HG03159 (cell line): ENCODE data around the gene CELSR3.

Source experiments
- ATAC-seq: cut with Tn5 transposase; IDR thresholded peaks from one replicate; pipeline ENCODE4 v1.9.1; 2021; ENCODE audit warnings: mild to moderate bottlenecking, moderate library complexity; ENCODE audit not compliant: unreplicated experiment

Gene CELSR3

GRCh38 chr3:48662753-48663488, at the start of gene CELSR3:
CELSR3 (minus strand) TSS chr3:48662886; CDS start chr3:48662634, 252 bp downstream.
- ATAC-seq: no peak

GRCh38 chr3:48711727-48712126, 49.0 kb upstream of the CELSR3 start:
- ATAC-seq: no peak

GRCh38 chr3:48709051-48709461, 46.4 kb upstream of the CELSR3 start:
- ATAC-seq: no peak

- ATAC-seq: no peak
These were observed 45.8 kb upstream of the CELSR3 start for GRCh38 chr3:48708481-48708889.

GRCh38 chr3:48707157-48707556, 44.5 kb upstream of the CELSR3 start:
- no peak for ATAC-seq

GRCh38 chr3:48702320-48702920, 39.7 kb upstream of the CELSR3 start:
- ATAC-seq: no peak

- ATAC-seq: no peak
These were observed 38.2 kb upstream of the CELSR3 start for GRCh38 chr3:48700731-48701405.

GRCh38 chr3:48698891-48699290, 36.2 kb upstream of the CELSR3 start:
- ATAC-seq: no peak

GRCh38 chr3:48697952-48698351, 35.3 kb upstream of the CELSR3 start:
- ATAC-seq: no peak

GRCh38 chr3:48696601-48697000, 33.9 kb upstream of the CELSR3 start:
- ATAC-seq: no peak

GRCh38 chr3:48696156-48696555, 33.5 kb upstream of the CELSR3 start:
- no peak for ATAC-seq

- no peak for ATAC-seq
These were observed 32.7 kb upstream of the CELSR3 start for GRCh38 chr3:48695393-48695753.

GRCh38 chr3:48694610-48695392, 32.1 kb upstream of the CELSR3 start:
- no peak for ATAC-seq

GRCh38 chr3:48693826-48694225, 31.1 kb upstream of the CELSR3 start:
- no peak for ATAC-seq

GRCh38 chr3:48692551-48692950, 29.9 kb upstream of the CELSR3 start:
- ATAC-seq: no peak

- ATAC-seq: no peak
These were observed 28.3 kb upstream of the CELSR3 start for GRCh38 chr3:48690846-48691458.

- ATAC-seq: no peak
These were observed 26.7 kb upstream of the CELSR3 start for GRCh38 chr3:48689384-48689783.

- ATAC-seq: no peak
These were observed 26.0 kb upstream of the CELSR3 start for GRCh38 chr3:48688737-48689075.

- ATAC-seq: no peak
These were observed 25.5 kb upstream of the CELSR3 start for GRCh38 chr3:48688032-48688736.

- no peak for ATAC-seq
These were observed 24.6 kb upstream of the CELSR3 start for GRCh38 chr3:48687220-48687678.
